GM15510 (cell line): ENCODE data around the gene ACTRT2.

Source experiments
- POLR2A ChIP-seq: IDR thresholded peaks from 3 replicates; pipeline ENCODE4 v1.6.1; 2011; ENCODE audit warnings: borderline replicate concordance; ENCODE audit not compliant: insufficient read length; ENCODE audit errors: extremely low read depth

ACTRT2 gene

DNA sequence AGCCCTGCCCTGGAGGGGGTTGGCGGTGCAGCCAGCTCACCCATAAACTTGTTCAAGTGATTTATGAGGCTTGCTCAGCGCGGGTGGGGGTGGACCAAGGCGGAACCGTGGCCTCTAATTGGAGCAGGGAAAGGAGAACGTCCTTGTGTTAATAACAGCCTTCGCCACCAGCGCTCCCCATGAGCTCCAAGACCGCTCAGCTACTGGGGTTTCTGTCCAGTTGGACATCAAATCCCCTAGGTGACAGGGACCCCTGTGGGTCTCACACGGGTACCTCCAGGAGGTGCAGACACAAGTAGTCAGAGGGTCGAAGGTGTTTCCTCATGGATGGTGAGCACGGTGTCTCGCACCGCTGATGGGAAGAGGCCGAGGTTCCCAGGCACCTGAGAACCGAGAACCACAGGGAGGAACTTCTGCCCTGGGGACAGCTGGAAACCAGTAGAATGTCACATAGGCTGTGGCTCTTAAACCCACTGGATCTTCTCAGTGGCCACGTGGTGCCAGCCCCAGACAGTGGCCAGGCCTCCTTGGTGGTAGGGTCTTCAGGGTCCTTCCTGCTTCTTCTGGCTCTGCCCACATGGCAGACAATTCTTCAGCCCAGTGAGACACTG is 3.7 kb upstream of the ACTRT2 start:
- TF ChIP-seq POLR2A = no peak

DNA sequence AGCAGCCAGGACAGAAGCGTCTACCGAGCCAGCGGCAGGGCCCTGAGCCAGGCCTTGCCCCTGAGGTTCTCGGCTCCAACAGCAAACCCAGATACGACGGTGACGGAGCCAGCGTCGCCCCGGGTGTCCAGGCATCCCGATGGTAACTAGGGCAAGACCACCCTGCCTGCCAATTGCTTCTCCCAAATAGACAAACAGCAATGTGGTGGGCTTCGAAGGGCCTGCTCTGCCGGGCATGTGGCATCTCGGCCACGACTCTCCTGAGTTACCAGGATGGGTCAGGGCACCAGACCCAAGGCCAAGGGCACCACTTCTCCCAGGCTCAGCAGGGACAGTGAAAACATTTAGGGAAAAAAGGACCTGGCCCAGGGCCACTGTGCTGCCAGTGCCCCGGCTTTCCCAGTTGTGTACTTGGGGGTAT is 3.2 kb upstream of the ACTRT2 start:
- no peak for TF ChIP-seq POLR2A

DNA sequence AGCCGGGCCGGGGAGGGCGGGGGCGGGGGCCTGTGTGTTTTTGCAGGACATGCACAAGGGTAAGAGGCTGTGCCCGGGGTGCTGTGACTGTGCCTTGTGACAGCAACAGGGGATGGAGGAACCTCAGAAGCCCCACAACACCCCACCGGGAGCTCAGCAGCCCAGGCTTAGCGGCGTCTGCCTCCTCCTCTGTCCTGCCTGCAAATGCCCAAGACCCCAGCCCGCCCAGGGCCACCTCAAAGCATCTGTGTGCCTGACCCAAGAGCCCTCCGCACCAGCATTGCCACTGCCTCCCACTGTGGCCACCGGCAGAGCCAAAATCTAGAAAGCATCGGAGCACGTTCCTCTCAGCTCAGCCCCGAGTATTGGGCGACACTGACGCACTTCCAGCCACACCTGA is 2.7 kb upstream of the ACTRT2 start:
- TF ChIP-seq POLR2A = no peak

DNA sequence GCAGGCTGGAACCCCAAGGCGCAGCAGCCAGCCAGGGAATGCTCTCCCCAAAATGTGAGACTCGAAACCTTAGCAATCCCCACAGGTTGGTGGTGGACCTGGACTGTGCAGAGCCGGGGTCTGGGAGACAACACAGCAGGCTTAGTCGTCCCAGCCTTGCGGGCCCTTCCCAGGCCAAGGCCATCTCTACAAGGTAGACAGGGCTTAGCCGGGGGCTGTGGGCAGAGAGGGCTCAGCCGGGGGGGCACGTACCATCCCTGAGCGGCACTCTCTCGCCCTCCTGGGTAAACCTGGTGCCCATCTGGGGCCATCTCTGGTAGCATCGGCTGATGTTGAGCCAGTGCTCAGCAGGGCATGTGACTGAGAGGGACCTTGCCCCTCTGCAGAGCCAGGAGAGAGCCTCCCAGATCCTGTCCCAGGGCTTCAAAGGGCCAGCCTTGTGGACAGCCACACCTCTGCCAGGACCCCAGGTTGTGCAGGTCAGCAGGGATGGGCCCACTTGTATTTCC is 2.2 kb upstream of the ACTRT2 start:
- TF ChIP-seq POLR2A = no peak

DNA sequence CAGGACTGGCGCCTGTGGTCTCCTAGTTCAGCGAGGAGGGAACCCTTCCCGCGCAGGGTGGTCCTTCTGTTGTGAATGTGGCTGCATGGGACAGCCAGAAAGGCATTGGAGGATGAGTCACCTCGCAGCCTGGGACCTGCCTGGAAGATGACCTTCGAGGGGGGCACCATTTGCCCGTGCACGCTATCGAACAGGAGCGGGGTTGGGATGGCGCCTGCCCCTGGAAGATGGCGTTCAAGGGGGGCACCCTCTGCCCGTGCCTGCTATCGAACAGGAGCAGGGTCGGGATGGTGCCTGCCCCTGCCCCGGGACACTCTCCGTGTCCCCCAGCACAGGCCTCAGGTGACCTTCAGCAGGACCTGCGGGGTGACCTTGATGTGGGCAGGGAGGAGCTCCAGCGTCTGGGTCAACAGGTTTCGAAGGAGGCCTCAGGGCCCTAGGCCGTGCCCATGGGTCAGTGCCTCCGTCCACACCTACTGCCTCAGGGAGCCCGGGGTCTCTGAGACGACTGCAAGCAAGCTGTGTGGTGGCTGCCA is 1.7 kb upstream of the ACTRT2 start:
- TF ChIP-seq POLR2A = no peak

DNA sequence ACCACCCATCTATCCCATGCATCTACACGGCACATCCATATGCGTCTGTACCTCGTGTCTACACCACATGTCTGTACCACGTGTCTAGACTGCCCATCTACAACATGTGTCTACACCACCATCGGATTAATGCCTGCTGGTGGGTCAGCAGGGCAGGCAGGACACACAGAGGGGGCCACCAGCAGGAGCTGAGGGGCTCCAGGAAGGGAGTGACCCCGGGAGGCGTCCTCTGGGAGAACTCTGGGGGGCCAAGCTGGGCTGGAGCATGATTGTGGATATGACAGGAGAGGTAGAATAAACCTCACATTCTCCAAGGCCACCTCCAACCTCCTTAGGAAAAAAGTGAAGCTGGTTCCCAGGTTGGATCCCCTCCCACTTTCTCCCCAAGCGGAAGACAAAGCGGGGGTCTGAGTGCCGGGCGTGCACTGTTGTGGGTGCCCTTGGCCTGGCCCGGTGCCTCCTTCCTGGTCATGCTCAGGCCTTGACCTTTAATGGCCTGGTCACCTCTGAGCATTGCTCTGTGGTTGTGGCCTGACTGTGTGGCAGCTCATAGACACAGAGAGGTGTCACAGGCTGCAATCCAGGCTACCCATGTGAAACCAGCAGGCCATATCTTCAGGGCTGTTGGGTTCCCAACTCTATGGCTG is 881 bp upstream of the ACTRT2 start:
- no peak for TF ChIP-seq POLR2A

DNA sequence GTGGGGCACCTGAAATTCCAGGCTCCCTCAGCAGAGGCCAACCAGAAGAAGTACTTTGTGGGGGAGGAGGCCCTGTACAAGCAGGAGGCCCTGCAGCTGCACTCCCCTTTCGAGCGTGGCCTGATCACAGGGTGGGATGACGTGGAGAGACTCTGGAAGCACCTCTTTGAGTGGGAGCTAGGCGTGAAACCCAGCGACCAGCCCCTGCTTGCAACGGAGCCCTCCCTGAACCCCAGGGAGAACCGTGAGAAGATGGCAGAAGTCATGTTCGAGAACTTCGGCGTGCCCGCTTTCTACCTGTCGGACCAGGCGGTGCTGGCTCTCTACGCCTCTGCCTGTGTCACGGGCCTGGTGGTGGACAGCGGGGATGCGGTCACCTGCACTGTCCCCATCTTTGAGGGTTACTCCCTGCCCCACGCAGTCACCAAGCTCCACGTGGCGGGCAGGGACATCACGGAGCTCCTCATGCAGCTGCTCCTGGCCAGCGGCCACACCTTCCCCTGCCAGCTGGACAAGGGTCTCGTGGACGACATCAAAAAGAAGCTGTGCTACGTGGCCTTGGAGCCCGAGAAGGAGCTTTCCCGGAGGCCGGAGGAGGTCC is 634 bp downstream of the ACTRT2 start:
- TF ChIP-seq POLR2A = no peak

DNA sequence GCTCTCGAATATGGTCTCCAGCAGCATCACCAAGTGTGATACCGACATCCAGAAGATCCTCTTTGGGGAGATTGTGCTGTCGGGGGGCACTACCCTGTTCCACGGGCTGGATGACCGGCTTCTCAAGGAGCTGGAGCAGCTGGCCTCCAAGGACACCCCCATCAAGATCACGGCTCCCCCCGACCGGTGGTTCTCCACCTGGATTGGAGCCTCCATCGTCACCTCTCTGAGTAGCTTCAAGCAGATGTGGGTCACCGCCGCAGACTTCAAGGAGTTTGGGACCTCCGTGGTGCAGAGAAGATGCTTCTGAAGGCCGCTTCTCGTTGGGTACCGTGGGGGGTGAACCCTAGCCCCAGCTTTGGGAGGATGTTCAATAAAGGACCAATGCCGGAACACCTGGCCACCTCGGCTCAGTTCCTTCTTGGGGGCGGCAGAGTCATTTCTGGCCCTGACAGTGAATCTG is 1.3 kb downstream of the ACTRT2 start:
- no peak for TF ChIP-seq POLR2A

DNA sequence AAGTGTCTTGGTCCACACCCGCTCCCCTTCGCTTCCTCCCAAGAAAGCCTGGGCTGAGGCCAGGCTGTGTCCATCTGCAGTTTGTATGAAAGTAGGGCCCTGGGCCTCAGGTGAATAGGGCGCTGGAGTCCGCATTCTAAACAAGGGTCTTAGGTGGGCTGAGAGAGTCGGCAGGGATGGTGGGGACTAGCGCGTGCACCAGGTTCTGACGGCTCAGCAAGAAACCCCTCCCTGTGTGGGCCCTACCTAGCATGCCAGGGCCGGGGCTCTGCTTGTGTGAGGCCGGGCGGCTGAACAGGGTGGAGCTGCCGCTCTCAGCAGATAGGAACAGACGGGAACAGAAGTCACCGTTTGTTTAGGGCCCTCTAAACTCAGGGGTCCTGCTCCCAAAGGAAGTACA is 1.7 kb downstream of the ACTRT2 start:
- no peak for TF ChIP-seq POLR2A

DNA sequence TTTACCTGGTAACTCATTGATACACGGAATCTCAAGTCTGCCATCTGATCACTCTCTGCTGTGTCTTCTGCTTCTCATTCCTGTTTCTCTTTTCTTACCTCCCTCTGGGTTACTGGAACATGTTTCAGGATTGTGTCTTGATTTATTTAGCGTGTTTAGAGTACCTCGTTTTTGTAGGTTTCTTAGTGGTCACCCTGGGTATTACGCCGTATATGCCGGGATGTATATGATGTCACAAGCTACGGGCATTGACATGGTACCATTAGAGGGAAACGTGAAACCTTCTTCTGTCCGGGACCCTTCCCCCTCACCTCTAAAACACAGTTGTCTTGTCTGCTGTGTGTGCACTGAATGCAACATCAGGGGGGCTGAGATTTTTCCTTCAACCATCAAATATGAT is 2.8 kb downstream of the ACTRT2 start:
- TF ChIP-seq POLR2A = no peak

DNA sequence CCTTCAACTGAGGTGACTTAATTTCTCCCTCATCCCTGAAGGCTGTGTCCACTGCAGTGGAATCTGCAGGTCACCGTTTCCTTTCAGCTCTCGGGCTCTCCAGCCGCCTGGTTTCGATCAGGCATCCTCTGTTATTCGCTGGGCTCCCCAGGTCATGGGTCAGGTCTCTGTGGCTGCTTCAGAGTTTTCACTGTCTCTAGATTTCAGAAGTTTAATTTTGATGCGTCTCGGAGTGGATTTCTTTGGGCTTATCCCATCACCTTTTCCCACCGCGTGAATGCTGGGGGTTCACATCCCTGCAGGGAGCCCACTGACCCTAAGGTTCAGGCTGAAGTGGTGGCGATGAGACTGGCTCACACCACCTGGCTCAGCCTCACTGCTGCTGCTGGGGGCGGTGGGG is 3.3 kb downstream of the ACTRT2 start:
- TF ChIP-seq POLR2A = no peak

DNA sequence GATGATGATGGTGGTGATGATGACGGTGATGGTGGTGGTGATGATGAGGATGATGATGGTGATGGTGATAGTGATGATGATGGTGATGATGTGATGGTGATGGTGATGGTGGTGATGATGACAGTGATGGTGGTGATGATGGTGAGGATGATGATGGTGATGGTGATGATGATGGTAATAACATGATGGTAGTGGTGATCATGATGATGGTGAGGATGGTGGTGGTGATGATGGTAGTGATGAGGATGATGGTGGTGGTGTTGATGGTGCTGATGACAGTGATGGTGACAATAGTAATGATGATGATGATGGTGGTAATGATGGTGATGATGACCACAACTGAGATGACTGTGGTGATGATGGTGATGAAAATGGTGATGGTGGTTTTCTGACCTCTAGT is 4.9 kb downstream of the ACTRT2 start:
- TF ChIP-seq POLR2A = no peak

DNA sequence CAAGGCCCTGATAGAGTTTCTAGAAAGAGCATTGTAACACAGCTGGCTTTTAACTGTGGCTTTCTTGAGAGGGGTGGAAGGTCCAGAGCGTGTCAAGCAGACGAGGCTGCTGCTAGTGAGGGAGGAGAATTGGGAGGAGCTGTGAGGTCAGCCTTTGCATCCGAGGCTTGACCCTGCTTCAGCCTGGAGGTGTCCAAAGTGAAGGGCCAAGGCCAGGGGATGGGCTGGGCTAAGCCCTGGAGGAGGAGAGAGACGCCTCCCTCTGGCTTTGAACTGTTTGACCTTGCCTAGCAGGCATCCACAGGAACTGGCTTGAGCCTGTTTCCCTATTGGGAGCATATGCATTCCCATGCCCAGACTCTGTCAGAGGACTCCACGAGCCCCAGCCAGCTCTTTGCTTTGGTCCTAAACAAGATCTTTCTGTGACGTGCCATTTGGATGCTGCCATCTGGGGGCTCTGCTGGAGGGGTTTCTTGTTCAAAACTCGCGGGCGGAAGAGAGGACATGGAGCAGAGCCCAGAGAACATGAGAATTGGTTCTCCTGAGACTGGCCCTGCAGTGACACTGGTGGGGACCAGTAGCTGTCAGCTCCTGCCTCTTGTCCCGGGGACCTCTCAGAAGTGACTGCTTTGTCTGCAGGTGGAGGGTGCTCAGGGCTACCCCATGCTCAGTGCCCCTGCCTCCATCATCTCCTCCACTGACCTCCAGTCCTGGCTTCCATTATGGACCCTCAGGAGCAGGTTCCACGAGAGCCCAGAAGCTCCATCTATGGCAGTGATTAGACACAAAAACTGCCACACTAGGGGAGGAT is 5.5 kb downstream of the ACTRT2 start:
- no peak for TF ChIP-seq POLR2A

DNA sequence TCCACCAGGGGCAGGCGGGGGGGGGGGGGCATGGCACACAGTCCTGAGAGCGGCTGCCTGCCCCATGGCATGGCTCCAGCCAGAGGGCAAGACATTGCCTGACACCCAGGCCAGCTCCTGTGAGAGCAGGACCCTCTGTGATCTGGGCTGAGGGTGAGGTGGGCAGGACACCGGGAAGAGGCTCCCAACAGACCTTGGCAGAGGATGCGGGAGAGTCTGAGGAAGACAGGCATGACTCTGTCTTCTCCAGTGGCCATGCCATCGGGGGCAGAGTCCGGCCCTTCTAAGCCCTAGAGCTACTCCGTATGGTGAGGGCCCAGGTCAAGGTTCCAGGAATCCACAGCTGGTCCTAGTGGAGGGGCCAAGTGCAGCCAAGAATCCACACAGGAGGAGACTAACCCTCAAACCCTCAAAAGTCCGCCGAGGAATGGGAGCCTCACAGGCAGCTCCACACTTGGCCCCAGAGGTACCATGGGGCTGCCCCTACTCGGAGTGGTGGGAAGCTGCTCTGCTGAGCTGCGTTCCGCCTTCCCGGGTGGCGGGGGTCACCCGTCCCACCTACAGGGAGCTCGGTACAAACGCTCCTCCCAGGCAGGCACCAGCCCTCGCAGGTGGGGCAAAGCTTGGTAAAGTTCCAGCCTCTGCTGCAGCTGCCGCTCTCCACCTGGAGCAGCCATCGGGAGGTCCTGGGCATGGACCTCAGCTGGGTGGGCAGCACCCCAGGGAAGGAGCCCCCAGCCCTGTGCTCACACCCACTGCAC is 6.5 kb downstream of the ACTRT2 start:
- no peak for TF ChIP-seq POLR2A
